H1 (cell line): ENCODE results near the gene NAA60. TPM values are rescaled to one million over a fixed set of nuclear protein-coding genes. Genes with fewer than 3 reads are reported as not detected.

Experiments used
- BRCA1 ChIP-seq: IDR thresholded peaks from 2 replicates; pipeline ENCODE4 v1.6.1; 2012; ENCODE audit warnings: low read depth, low read length, improper control_type of control experiment
- CHD2 ChIP-seq: IDR thresholded peaks from 2 replicates; pipeline ENCODE4 v1.6.1; 2012; ENCODE audit warnings: low read length, improper control_type of control experiment
- EP300 ChIP-seq, 2 experiments: IDR thresholded peaks; 1 replicate in 1 of 2; 2 replicates in 1 of 2; pipeline ENCODE4 v1.6.1; 2011 to 2012; ENCODE audit warnings: low read depth in 2 of 2, low read length in 2 of 2, mild to moderate bottlenecking in 2 of 2, borderline replicate concordance in 1 of 2, inconsistent platforms in 1 of 2, moderate library complexity in 1 of 2
- GABPA ChIP-seq: IDR thresholded peaks from 2 replicates; pipeline ENCODE4 v1.6.1; 2011; ENCODE audit warnings: mild to moderate bottlenecking, low read length, moderate library complexity, borderline replicate concordance; ENCODE audit not compliant: insufficient read depth
- JUN ChIP-seq: IDR thresholded peaks from 2 replicates; pipeline ENCODE4 v1.6.1; 2011; ENCODE audit warnings: low read depth, mild to moderate bottlenecking, improper control_type of control experiment, low read length
- KDM5A ChIP-seq: fragments of 200-600 bp; IDR thresholded peaks from 2 replicates; pipeline ENCODE4 v1.7.1; 2012; ENCODE audit warnings: mild to moderate bottlenecking, low read length, inconsistent platforms, mixed read lengths
- MAX ChIP-seq: IDR thresholded peaks from 2 replicates; pipeline ENCODE4 v1.6.1; 2012; ENCODE audit warnings: inconsistent platforms
- NANOG ChIP-seq: IDR thresholded peaks from 2 replicates; pipeline ENCODE4 v1.6.1; 2011; ENCODE audit warnings: low read length, low read depth, mild to moderate bottlenecking, inconsistent platforms; ENCODE audit not compliant: insufficient read depth, poor library complexity, severe bottlenecking
- SP4 ChIP-seq: IDR thresholded peaks from 2 replicates; pipeline ENCODE4 v1.6.1; 2012; ENCODE audit warnings: low read length, inconsistent platforms
- SUZ12 ChIP-seq: fragments of 200-600 bp; sonication (generic); IDR thresholded peaks from 2 replicates; pipeline ENCODE4 v1.6.1; 2012; ENCODE audit warnings: mild to moderate bottlenecking, inconsistent platforms, low read length, moderate library complexity, mixed read lengths
- TBP ChIP-seq: IDR thresholded peaks from 2 replicates; pipeline ENCODE4 v1.6.1; 2011; ENCODE audit warnings: low read depth, low read length, improper control_type of control experiment
- polyA plus RNA-seq, 7 experiments: library from polyadenylated mRNA; depleted of rRNA in 3 of 7; stranded (reverse) in 5 of 7; unstranded in 2 of 7; fragments of >200 nt in 5 of 7; fragments of 200-250 nt in 2 of 7; gene quantifications; 1 replicate in 5 of 7; 2 replicates in 1 of 7; 4 replicates in 1 of 7; pipeline versions ENCODE4 v1.2.1 to v1.2.3, GENCODE V29; 2011 to 2013; ENCODE audit warnings: missing spikeins in 2 of 7, mixed read lengths in 2 of 7
- total RNA-seq: library from RNA; stranded (reverse); fragmentation: NEBNext Ultra II Directional; extraction: Animal tissue kit (Norgen Biotek cat#: 25700); gene quantifications from 2 replicates; pipeline ENCODE4 v1.2.1, GENCODE V29; 2021

Gene NAA60
- total and polyA plus RNA-seq, 2 of the 8 experiments (the other 6 are each of a cell fraction or from before 2014, with no cell fraction given): 34.1 to 47.6 TPM

GRCh38 chr16:3431779-3432219 is 11.7 kb upstream of the NAA60 start (continued):
- no peak for TF ChIP-seq EP300 (IDR thresholded peaks at IDR 0.05; ENCODE audit: borderline replicate concordance in 1 of 2, low read depth in 2 of 2, low read length in 2 of 2)
- no peak for TF ChIP-seq KDM5A
- TF ChIP-seq SP4: no peak
- TF ChIP-seq SUZ12: no peak
- TF ChIP-seq NANOG: no peak
- TF ChIP-seq CHD2: no peak
- no peak for TF ChIP-seq JUN
- no peak for TF ChIP-seq MAX
- TF ChIP-seq GABPA: no peak
- TF ChIP-seq BRCA1: no peak
- no peak for TF ChIP-seq TBP
